Vagina (tissue), 2 donors: Measurements from ENCODE around the gene TSC2. TPM values are rescaled to one million over a fixed set of nuclear protein-coding genes. Genes with fewer than 3 reads are reported as not detected.

Source experiments
- DNase-seq, 2 donors: peaks; one replicate each; pipeline ENCODE4 v3.0.0-alpha.2; 2017; ENCODE audit errors: extremely low spot score in 2 of 2
- H3K27ac ChIP-seq: fragments of 200-600 bp; sonication (generic); one replicate; pipeline ENCODE4 v1.5.1; 2019
- H3K27me3 ChIP-seq: fragments of 200-600 bp; sonication (generic); one replicate; pipeline ENCODE4 v1.5.1; 2019
- H3K36me3 ChIP-seq, 2 donors: fragments of 200-600 bp; sonication (generic); one replicate each; pipeline ENCODE4 v1.5.1; 2017 to 2019
- H3K4me1 ChIP-seq: fragments of 200-600 bp; sonication (generic); one replicate; pipeline ENCODE4 v1.5.1; 2019
- H3K4me3 ChIP-seq, 2 donors: fragments of 200-600 bp; sonication (generic); 1 replicate in 1 of 2; 2 replicates in 1 of 2; pipeline ENCODE4 v1.5.1; 2016 to 2019
- H3K9me3 ChIP-seq: fragments of 200-600 bp; sonication (generic); one replicate; pipeline ENCODE4 v1.5.1; 2019
- POLR2A ChIP-seq, 2 donors: fragments of 450-650 bp; IDR thresholded peaks; one replicate each; pipeline ENCODE4 v1.6.1; 2017; ENCODE audit warnings: antibody characterized with exemption in 2 of 2, mild to moderate bottlenecking in 2 of 2, moderate library complexity in 2 of 2
- POLR2AphosphoS5 ChIP-seq, 2 donors: sonication (generic); formaldehyde crosslinking; IDR thresholded peaks; one replicate each; pipeline ENCODE4 v1.9.0; 2017; ENCODE audit warnings: antibody characterized with exemption in 2 of 2, mild to moderate bottlenecking in 2 of 2, low read depth in 1 of 2; ENCODE audit not compliant: insufficient read depth in 1 of 2
- intact Hi-C: fragments of 100-400 bp; cut with DNase I; formaldehyde crosslinking; loops from one replicate; pipeline ENCODE4 v1.15.1; 2023
- total RNA-seq: library from RNA; depleted of rRNA; stranded (reverse); fragments of >200 nt; gene quantifications from one replicate; pipeline ENCODE4 v1.2.3, GENCODE V29; 2016
- TF ChIP-seq, protein P1 (sequence below), 3 experiments: fragments of 450-650 bp in 2 of 3; fragments of 200-600 bp in 1 of 3; sonication (generic) in 1 of 3; IDR thresholded peaks; one replicate each; pipeline ENCODE4 v1.5.1; 2017 to 2019; ENCODE audit warnings: antibody characterized with exemption in 3 of 3, mild to moderate bottlenecking in 2 of 3, moderate library complexity in 2 of 3

Gene TSC2
- total RNA-seq, 1 donor from 2014 or later = 78.6 TPM

GRCh38 chr16:2048116-2048543, 345 bp downstream of the TSC2 start:
- H3K4me3 ChIP-seq = peak overlapping the region; percentile 88 to 91
- H3K9me3 ChIP-seq = no peaks in the 10 kb centered on the region
- no peak for TF ChIP-seq POLR2AphosphoS5 (IDR thresholded peaks at IDR 0.05; ENCODE audit: insufficient read depth in 1 of 2, low read depth in 1 of 2)
- TF ChIP-seq POLR2A (IDR thresholded peaks at IDR 0.05) = no peak
- TF ChIP-seq, protein P1, sequence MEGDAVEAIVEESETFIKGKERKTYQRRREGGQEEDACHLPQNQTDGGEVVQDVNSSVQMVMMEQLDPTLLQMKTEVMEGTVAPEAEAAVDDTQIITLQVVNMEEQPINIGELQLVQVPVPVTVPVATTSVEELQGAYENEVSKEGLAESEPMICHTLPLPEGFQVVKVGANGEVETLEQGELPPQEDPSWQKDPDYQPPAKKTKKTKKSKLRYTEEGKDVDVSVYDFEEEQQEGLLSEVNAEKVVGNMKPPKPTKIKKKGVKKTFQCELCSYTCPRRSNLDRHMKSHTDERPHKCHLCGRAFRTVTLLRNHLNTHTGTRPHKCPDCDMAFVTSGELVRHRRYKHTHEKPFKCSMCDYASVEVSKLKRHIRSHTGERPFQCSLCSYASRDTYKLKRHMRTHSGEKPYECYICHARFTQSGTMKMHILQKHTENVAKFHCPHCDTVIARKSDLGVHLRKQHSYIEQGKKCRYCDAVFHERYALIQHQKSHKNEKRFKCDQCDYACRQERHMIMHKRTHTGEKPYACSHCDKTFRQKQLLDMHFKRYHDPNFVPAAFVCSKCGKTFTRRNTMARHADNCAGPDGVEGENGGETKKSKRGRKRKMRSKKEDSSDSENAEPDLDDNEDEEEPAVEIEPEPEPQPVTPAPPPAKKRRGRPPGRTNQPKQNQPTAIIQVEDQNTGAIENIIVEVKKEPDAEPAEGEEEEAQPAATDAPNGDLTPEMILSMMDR (IDR thresholded peaks at IDR 0.05) = no peak
- H3K27ac ChIP-seq = peak overlapping the region; percentile 80
- intact Hi-C loops = loop anchor here (10.0 kb wide), 1 partner anchor 893 kb away; the partner anchor contains the start of gene CACNA1H
- DNase-seq = no peak
- H3K27me3 ChIP-seq = no peaks in the 10 kb centered on the region
- H3K4me1 ChIP-seq = peaks cover 44% of the 10 kb centered on the region
- peaks cover 0 to 23% of the 10 kb centered on the region in 2 donors for H3K36me3 ChIP-seq

GRCh38 chr16:2053211-2053610, 5.4 kb downstream of the TSC2 start:
- Histone ChIP-seq H3K36me3 (peaks cover 0 to 40% of the 10 kb centered on the region in 2 donors), H3K27me3 (no peaks in the 10 kb centered on the region), H3K4me3 (no peak overlapping the region), H3K27ac (no peak overlapping the region), H3K9me3 (no peaks in the 10 kb centered on the region), H3K4me1 (peaks cover 18% of the 10 kb centered on the region)
- DNase-seq = no peak
- intact Hi-C loops = no loop called here
- TF ChIP-seq POLR2AphosphoS5 (IDR thresholded peaks at IDR 0.05; ENCODE audit: insufficient read depth in 1 of 2, low read depth in 1 of 2) (no peak), POLR2A (IDR thresholded peaks at IDR 0.05) (no peak)
- TF ChIP-seq, protein P1 (IDR thresholded peaks at IDR 0.05) = no peak

- no peak for DNase-seq
- Histone ChIP-seq H3K9me3 (no peaks in the 10 kb centered on the region), H3K4me3 (no peak overlapping the region), H3K36me3 (peaks cover 0 to 47% of the 10 kb centered on the region in 2 donors), H3K4me1 (peaks cover 11% of the 10 kb centered on the region), H3K27ac (no peak overlapping the region), H3K27me3 (no peaks in the 10 kb centered on the region)
- TF ChIP-seq POLR2A (IDR thresholded peaks at IDR 0.05) (no peak), POLR2AphosphoS5 (IDR thresholded peaks at IDR 0.05; ENCODE audit: insufficient read depth in 1 of 2, low read depth in 1 of 2) (no peak)
- TF ChIP-seq, protein P1 (IDR thresholded peaks at IDR 0.05) = no peak
- intact Hi-C loops = no loop called here
Observed at GRCh38 chr16:2053897-2054296, 6.1 kb downstream of the TSC2 start.

DNA sequence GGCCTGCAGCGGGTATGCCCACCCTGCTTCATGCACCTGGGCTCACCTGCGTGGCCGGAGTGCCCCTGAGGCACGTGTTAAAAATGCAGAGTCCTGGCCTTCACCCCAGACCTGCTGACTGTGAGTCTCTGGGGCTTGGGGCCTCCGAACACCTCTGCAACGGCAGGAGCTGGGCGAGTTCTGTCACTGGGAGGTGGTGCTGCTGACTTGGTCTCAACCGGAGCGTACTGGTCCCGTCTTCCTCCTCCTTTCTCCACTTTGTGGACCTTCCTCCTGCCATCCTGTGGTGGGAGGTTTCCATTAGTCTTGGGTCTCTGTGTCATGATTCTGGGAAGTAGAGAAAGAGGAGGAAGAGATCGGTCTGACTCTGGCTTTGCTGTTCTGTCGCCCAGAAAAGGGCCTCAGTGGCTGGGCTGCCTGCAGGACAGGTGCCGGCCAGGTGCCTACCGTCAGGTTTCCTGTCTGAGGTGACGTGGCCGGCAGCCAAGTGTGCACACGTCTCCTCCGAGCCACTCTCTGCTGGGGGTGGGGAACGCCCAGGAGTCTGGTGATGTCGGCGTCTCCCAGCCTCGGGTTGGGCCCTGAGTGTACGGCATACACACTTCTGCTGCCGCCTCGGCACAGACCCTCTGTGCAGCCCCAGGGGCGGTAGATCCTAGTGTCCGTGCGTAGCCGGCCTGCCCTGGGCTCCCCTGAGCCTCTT, 6.9 kb downstream of the TSC2 start:
- Histone ChIP-seq H3K4me1 (peaks cover 3% of the 10 kb centered on the region), H3K27me3 (no peaks in the 10 kb centered on the region), H3K27ac (no peak overlapping the region), H3K9me3 (no peaks in the 10 kb centered on the region), H3K36me3 (peaks cover 0 to 49% of the 10 kb centered on the region in 2 donors), H3K4me3 (no peak overlapping the region)
- intact Hi-C loops = no loop called here
- TF ChIP-seq, protein P1 (IDR thresholded peaks at IDR 0.05) = no peak
- TF ChIP-seq POLR2A (IDR thresholded peaks at IDR 0.05) (no peak), POLR2AphosphoS5 (IDR thresholded peaks at IDR 0.05; ENCODE audit: insufficient read depth in 1 of 2, low read depth in 1 of 2) (no peak)
- no peak for DNase-seq

DNA sequence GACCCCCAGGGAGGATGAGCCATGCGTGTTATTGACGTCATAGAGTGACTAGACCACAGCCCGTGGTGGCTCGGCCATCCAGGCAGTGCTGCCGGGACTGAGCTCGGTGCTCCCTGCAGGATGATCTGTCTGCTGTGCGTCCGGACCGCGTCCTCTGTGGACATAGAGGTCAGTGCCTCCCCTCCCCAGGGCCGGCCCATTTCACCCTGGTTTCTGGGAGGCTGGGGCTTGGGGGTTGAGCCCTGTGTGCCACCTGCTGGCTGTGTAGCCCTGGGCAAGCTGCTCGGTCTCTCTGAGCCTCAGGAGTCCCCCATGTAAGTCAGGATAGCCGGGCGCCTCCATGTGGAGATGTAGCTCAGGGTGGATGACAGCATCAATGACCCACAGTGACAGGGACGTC, 8.3 kb downstream of the TSC2 start:
- H3K27ac ChIP-seq = no peak overlapping the region
- intact Hi-C loops = no loop called here
- peaks cover 0 to 48% of the 10 kb centered on the region in 2 donors for H3K36me3 ChIP-seq
- no peaks in the 10 kb centered on the region for H3K4me1 ChIP-seq
- no peak for DNase-seq
- H3K27me3 ChIP-seq = no peaks in the 10 kb centered on the region
- H3K9me3 ChIP-seq = no peaks in the 10 kb centered on the region
- no peak overlapping the region for H3K4me3 ChIP-seq
- TF ChIP-seq, protein P1 (IDR thresholded peaks at IDR 0.05) = no peak
- TF ChIP-seq POLR2A (IDR thresholded peaks at IDR 0.05) (no peak), POLR2AphosphoS5 (IDR thresholded peaks at IDR 0.05; ENCODE audit: insufficient read depth in 1 of 2, low read depth in 1 of 2) (no peak)
